Measurements from ENCODE around the gene BLOC1S1.

- TF ChIP-seq, protein P1, sequence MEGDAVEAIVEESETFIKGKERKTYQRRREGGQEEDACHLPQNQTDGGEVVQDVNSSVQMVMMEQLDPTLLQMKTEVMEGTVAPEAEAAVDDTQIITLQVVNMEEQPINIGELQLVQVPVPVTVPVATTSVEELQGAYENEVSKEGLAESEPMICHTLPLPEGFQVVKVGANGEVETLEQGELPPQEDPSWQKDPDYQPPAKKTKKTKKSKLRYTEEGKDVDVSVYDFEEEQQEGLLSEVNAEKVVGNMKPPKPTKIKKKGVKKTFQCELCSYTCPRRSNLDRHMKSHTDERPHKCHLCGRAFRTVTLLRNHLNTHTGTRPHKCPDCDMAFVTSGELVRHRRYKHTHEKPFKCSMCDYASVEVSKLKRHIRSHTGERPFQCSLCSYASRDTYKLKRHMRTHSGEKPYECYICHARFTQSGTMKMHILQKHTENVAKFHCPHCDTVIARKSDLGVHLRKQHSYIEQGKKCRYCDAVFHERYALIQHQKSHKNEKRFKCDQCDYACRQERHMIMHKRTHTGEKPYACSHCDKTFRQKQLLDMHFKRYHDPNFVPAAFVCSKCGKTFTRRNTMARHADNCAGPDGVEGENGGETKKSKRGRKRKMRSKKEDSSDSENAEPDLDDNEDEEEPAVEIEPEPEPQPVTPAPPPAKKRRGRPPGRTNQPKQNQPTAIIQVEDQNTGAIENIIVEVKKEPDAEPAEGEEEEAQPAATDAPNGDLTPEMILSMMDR (IDR thresholded peaks at IDR 0.05): no peak
- TF ChIP-seq POLR2AphosphoS5 (IDR thresholded peaks at IDR 0.05) (no peak), POLR2A (IDR thresholded peaks at IDR 0.05) (no peak)
Observed at GRCh38 chr12:55695349-55695748, 20.5 kb upstream of the BLOC1S1 start.
